ENCODE measurements around the gene SLITRK6.
"Not testable (repeated sequence)": the region's sequence is repeated elsewhere in the genome, so short reads cannot be mapped to it uniquely, and the experiment has no call there.

SLITRK6 gene, protein sequence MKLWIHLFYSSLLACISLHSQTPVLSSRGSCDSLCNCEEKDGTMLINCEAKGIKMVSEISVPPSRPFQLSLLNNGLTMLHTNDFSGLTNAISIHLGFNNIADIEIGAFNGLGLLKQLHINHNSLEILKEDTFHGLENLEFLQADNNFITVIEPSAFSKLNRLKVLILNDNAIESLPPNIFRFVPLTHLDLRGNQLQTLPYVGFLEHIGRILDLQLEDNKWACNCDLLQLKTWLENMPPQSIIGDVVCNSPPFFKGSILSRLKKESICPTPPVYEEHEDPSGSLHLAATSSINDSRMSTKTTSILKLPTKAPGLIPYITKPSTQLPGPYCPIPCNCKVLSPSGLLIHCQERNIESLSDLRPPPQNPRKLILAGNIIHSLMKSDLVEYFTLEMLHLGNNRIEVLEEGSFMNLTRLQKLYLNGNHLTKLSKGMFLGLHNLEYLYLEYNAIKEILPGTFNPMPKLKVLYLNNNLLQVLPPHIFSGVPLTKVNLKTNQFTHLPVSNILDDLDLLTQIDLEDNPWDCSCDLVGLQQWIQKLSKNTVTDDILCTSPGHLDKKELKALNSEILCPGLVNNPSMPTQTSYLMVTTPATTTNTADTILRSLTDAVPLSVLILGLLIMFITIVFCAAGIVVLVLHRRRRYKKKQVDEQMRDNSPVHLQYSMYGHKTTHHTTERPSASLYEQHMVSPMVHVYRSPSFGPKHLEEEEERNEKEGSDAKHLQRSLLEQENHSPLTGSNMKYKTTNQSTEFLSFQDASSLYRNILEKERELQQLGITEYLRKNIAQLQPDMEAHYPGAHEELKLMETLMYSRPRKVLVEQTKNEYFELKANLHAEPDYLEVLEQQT

DNA sequence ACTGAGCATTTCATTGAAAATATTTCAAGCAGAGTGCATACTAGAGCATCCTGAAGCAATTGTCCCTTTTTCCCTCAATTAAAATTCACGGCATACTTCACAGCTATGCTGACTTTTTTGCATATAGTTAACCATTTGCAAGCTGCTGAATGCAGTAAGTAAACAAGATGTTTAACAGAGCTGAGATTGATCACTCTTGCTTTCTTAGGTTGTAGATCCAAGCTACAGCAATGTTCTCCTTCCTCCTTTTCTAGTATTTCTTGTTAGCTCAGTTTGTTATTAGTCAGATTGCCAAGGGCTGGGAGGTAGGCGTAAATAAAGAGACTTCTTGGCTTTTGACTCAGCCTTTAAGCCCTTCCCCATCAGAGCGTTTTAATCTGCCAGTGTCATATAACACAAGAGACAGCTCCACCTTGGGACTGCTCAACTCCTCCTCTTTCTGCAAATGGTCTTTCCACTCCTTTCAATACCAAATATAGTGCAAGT lies at the start of gene SLITRK6:
Gene SLITRK6 (minus strand): TSS at position 323 of the 486 bp plus-strand sequence. CDS start 2,911 bp downstream, outside the sequence.
- DNase-seq (ENCODE audit: low read depth, low spot score) = no peak

DNA sequence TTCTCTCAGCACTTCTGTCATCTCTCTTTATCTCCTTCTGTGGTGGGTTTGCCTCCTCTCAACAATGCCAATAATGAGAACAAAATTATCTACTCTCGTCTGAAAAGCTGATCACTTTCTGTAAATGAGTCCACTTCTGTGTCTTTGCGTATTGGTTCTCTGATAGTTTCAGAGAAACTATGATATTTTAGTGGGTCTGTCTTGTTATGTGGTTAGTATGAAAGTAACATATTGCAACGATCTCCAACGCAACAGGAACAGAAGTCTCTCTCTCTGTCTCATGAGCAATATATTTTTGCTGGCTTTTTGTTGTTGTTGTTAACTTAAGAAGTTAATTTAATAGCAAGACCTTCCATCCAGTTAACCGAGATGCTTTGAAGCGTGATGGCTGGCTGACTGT lies 47.8 kb upstream of the SLITRK6 start:
- DNase-seq (ENCODE audit: low read depth, low spot score) = no peak

DNA sequence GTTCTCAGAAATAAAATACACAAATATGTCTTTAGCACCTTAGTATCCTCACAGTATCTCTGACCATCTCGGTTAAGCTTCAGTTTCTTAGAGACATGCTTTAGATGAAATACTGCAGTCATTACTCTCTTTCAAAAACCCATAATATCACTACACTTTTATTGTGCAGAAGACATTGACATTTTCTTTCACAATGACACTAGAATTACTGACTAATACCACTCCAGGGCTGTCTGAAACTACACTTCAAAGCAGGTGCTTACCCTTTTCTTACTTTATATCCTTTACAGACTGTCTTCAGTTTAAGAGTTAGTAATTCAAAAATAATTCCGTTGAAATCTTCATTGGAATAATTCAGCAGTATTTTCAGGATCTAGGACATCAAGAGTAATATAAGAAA lies 42.2 kb upstream of the SLITRK6 start:
- DNase-seq (ENCODE audit: low read depth, low spot score) = no peak

DNA sequence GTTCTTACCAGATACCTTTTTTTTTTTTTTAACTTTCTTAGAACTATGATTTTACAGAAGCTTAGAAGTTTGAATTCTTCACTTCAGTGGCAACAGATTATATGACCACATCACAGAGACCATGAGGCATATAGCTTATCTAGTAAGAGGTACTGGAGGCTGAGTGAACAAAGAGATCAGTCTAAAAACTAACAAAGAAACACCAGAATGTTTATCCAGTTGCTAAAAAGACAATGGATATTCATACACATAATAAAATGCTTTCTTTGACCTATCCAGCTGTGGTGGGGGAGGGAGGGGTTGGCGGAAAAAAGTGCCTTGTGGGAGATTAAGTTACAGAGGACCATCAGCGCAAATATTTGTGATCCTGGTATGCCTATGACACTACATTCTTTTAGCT lies 34.7 kb upstream of the SLITRK6 start:
- no peak for DNase-seq (ENCODE audit: low read depth, low spot score)

DNA sequence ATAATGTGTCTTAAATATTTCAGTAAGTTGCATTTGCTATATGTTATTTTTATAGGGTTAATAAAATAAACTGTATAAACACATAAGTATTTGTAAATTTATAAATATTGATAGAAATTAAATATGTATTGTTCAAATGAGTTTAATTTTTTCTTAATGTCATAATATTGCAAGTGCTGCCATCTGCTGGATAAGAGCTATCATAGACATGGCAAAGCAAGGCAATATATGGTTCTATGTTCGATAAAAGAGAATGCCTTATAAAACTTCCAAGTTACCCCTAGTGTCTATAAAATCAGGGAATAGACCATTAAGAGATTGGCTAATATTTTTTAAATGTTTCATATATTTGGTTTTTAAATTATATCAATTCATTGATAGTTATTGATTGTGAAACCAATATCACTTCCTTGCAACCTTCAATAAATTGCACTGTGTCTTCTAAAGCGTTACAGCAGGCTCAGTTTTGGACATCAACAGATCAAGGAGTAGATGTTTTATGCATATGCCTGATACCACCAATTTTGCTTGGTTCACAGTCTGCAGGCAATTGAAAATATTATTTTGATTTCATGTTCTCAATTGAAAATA lies 29.0 kb upstream of the SLITRK6 start:
- no peak for DNase-seq (ENCODE audit: low read depth, low spot score)

DNA sequence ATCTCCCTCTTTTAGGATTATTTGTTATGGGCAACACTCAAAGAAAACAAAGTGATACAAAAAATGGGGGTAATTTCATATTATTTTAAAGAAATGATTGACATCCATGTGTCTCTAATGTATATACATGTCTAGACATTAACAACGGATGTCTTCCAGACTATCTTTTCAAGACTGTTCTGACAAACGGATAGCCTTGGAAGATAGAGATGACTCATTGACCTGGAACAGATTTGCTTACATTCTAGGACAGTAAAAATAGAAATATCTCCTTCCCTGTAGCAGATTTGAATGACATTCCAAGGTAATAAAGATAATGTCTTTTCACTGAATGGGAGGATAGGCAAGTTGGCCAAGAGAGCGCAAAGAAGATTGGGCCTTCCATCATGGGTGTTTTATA lies 26.2 kb upstream of the SLITRK6 start:
- DNase-seq (ENCODE audit: low read depth, low spot score) = no peak

DNA sequence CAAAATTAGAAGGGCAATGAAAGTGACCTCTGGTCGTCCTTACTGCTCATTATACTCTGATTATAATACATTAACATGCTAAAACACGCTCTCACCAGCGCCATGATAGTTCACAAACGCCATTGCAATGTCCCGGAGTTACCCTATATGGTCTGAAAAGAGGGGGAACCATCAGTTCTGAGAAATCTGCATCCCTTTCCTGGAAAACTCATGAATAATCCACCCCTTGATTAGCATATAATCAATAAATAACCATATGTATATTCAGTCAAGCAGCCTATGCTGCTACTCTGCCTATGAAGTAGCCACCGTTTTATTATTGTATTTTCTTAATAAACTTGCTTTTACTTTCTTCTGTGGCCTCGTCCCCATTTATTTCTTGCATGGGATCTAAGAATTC lies 24.6 kb upstream of the SLITRK6 start:
- DNase-seq (ENCODE audit: low read depth, low spot score) = no peak

DNA sequence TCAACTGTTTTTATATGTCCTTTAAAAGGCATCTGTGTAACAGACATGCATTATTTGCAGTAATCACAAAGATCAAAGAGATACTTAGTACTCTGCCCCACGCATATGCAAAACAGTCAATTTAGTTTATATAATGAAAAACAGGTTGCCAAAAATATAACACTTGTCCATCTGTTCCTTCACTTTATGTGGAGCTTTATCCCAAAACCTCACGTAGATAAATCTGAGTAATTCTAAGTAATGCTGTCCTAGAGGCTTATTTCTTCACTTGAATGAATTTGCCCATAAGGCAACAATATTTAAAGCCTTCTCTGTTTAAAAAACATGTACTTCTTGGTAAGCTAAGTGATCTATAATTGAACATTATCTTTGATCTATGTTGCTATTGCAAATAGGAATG lies 20.3 kb upstream of the SLITRK6 start:
- no peak for DNase-seq (ENCODE audit: low read depth, low spot score)

DNA sequence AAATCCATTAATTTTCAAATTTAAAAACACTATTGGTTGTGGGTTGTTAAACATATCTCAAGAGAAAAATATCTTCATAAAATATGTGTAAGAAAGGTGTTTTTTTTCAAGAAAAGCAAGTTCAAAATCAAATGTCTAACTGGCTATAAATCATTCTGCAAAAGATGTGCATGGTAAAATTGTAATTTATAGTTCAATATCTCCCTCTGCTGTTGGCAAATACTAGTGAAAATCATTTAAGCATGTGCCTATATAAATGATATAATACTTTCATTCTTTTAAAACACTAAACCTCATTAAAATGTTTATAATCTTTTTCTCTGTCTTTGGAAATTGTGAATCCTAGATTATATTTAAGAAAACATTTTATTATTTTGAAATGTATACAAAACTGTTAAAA lies 17.2 kb upstream of the SLITRK6 start:
- no peak for DNase-seq (ENCODE audit: low read depth, low spot score)

DNA sequence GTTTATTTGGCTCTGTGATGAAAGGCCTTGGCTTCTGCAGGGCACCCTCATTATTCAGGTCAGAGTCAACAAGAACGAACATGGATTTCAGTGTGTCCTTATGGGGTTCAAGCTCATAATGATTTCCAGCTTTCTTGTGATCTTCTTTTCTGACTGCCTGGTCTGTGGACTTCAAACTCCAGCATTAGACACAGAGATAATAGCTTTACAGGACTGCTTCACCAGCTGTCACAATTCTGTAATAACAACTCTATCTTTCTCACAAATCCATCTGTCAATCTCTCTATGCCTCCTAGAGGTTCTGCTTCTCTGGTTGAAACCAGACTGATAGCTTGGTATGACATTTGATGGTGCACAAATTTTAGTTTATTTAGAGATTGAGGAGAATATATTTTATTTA lies 13.1 kb upstream of the SLITRK6 start:
- DNase-seq (ENCODE audit: low read depth, low spot score) = no peak

DNA sequence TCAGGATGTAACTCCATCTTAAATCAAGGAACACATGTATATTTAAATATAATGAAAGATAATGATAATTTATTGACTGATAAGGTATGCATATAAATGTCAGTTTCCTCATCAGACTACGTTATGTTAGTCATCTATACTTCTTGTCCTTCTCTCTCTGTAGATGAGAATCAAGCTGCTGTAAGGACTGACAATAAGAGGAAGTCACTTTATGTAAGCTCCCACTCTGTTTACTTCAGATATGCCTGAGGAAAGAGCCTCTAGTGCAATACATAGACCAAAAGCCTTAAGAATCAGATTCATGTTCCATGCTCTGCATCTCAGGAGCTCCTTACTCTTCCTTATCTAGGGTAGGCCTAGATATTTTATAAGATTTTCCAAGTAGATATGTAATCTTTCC lies 9.6 kb upstream of the SLITRK6 start:
- DNase-seq (ENCODE audit: low read depth, low spot score) = no peak

DNA sequence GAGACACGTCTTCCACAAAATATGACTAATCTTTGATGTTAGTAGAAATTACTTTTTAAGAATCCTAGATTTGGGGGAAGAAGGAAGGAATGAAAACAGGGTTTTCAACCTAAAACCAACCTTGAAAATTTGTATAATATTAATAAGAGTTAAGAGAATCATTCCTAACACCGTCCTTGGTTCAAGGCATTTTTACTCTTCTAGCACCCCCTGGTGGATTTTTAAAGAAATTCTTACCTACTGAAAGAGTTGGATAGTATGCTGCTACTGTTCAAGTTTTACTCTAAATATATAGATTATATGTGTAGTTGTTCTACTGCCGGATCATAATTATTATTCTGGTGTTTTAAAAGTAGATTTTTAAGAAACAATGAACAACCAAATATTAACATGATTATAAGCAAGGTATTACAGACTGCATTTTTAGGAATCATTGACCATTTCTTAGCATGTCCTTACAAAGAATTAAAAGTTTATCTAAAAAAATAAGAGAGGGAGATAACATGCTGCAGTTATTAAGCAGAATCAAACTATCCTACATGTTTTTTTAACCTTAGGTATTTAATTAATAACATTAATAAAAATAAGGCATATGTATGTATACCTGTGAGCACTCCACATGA lies 7.4 kb upstream of the SLITRK6 start:
- DNase-seq (ENCODE audit: low read depth, low spot score) = no peak

DNA sequence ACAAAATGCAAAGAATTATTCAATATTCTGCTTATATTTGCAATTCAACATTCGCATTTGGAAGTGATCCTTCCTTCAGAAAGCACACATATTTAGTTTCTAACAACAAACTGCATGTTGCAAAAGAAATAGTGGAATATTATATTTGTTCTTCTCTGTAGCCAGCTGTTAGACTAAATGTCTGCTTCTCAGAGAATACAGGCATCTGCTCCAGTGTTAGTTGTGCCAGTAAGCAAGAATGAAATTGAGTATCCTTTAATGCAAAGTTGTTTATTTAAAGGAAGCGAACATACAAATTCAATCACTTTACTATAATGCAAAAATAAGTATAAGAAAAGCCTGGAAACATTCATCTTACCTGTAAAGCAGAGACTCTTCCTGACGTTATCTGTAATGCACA lies 663 bp downstream of the SLITRK6 start:
- DNase-seq (ENCODE audit: low read depth, low spot score) = no peak

DNA sequence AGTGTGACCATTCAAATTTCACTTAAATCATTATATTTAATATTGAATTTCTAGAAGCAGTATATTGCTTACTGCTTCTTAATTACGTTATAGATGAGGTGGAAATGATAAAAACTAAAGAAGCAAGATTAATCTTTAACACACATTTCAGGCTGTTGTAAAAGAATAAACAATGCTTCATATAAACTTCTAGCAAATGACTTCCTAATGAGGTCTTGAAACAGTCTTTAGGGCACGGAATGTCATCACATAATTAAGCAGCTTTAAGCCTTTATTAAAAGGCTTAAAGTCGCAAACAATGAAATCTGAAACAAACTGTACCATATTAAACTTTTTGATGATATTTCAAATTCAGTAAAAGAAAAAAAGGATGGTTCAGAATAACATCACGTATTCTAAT lies 1.9 kb downstream of the SLITRK6 start:
- DNase-seq (ENCODE audit: low read depth, low spot score) = no peak

DNA sequence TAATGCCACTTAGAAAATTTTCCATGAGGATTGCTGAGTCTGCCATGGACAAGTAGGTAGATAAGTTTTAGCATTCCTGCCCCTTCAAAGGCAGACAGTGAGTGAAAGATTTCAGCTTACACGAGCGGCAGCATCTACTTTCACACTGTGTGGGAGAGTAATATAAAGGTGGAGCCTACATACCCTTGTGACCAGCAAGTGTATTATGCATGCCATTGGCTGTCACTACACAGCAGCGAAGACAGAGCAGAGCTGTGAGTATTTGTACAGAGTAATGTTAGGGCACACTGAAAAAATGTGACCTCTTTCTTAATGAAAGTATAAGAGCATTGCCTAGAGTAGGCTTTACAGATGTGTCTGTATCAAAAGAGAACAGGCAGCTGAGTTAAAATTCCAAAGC lies 14.0 kb downstream of the SLITRK6 start:
- DNase-seq (ENCODE audit: low read depth, low spot score) = no peak

DNA sequence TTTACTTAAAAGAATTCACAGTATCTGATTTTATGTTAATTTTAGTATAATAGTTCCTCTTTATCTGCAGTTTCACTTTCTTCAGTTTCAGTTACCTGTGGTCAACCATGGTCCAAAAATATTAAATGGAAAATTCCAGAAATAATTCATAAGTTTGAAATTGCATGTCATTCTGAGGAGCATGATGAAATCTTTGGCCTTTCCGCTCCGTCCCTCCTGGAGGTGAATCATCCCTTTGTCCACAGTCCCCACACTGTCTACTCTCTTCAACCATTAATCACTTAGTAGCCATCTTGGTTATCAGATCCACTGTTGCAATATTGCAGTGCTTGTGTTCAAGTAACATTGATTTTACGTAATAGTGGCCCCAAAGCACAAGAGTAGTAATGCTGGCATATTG lies 26.9 kb downstream of the SLITRK6 start:
- no peak for DNase-seq (ENCODE audit: low read depth, low spot score)

DNA sequence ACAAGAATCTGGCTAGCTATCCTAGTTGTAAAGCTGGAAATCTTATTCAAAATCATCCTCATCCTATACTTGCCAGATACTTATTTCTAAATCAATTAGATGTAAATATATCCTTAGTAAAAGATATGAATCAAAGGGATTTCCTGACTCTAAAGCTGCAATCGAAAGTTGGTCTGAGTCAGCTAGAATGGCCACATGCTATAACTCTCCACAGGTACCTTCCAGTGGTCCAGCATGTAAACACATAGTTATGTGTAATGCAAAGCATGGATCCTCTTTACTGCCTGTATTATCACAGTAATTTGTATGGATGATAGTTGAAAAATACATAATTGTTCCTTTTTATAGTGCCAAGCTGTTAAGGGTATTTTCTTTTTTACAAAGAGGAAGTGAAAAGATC lies 27.4 kb downstream of the SLITRK6 start:
- no peak for DNase-seq (ENCODE audit: low read depth, low spot score)

DNA sequence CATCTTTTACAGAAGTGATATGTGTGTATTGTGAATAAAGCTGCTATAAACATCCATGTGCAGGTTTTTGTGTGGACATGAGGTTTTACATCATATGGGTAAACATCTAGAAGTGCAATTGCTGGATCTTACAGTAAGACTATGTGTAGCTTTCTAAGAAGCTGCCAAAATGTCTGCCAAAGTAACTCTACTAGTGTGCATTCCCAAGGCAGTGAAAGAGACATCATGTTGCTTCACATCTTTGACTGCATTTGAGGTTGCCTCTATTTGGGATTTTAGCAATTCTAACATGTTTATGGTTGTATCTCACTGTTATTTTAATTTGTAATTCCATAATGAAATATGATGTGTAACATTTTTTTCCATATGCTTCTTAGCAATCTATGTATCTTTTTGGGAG lies 30.3 kb downstream of the SLITRK6 start:
- DNase-seq (ENCODE audit: low read depth, low spot score) = no peak

DNA sequence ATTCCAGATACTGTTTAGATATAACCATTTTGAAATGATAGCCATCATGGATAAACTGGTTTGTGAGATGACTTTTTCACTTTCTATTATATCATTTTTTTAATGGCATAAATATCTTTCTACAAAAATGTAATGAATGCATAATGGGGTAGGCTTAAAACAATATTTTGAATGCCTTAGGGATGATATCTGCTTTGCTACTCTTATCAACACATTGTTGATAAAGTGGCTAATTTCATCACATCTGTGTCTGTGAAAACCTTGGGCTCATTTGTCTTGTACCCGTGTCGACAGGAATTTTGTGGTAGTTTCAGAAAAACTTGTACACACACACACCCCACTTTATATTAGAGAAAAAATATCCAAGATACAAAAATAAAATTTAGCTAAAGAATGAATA lies 44.1 kb downstream of the SLITRK6 start:
- no peak for DNase-seq (ENCODE audit: low read depth, low spot score)

DNA sequence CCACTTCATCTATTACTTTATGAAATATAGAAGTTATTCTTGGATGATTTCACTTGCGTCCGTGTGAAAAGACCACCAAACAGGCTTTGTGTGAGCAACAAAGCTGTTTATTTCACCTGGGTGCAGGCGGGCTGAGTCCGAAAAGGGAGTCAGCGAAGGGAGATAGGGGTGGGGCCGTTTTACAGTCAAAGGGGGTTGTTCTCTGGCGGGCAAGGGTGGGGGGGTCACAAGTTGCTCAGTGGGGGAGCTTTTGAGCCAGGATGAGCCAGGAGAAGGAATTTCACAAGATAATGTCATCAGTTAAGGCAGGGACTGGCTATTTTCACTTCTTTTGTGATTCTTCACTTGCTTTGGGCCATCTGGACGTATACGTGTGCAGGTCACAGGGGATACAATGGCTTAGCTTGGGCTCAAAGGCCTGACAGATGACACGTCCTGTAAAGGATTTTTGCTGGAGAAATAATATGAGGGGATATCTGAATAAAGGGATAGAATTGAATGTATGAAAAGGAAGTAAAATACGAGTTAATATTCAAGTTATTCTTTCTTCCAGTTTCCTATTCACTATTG lies 55.9 kb downstream of the SLITRK6 start:
- not testable (repeated sequence) for DNase-seq (ENCODE audit: low read depth, low spot score)
